SK-N-SH (cell line): ENCODE data around the gene MT1X. TPM values are rescaled to one million over a fixed set of nuclear protein-coding genes. Genes with fewer than 3 reads are reported as not detected.

ENCODE experiments used
- CTCF ChIA-PET: fragments of 300-600, 350-600 bp; formaldehyde crosslinking; extraction: SDS; loops from one replicate; lab custom pipeline; 2021; lab: Yijun Ruan, JAX
- POLR2A ChIA-PET: fragments of 350-600 bp; sonication (Branson Sonifier 250); formaldehyde crosslinking; extraction: SDS; loops from one replicate; lab custom pipeline; 2020; ENCODE audit warnings: antibody characterized with exemption, inconsistent platforms; lab: Yijun Ruan, JAX
- DNase-seq: peaks from one replicate; pipeline ENCODE4 v3.0.0; 2012
- H2AFZ ChIP-seq: fragments of 200-600 bp; sonication (generic); 2 replicates; pipeline ENCODE4 v1.8.1; 2016; ENCODE audit warnings: antibody characterized with exemption, mild to moderate bottlenecking, low read depth
- H3F3A ChIP-seq: fragments of 200-600 bp; sonication (generic); replicated peaks from 2 replicates; pipeline ENCODE3; 2016; ENCODE audit warnings: antibody characterized with exemption, mild to moderate bottlenecking; ENCODE audit not compliant: insufficient read depth
- H3K27ac ChIP-seq, 2 experiments: fragments of 200-500 bp in 1 of 2; fragments of 200-600 bp in 1 of 2; sonication (Bioruptor generic) in 1 of 2; sonication (generic), shearing (Covaris generic) in 1 of 2; 2 replicates each; pipeline versions ENCODE4 v1.5.1 to v1.6.1; 2014 to 2016; ENCODE audit warnings: low read depth in 2 of 2, inconsistent platforms in 1 of 2, low read length in 1 of 2, mild to moderate bottlenecking in 1 of 2, mixed read lengths in 1 of 2
- H3K27me3 ChIP-seq: fragments of 200-600 bp; sonication (generic), shearing (Covaris generic); 2 replicates; pipeline ENCODE4 v1.6.1; 2016; ENCODE audit warnings: mixed run types; ENCODE audit not compliant: insufficient read depth
- H3K36me3 ChIP-seq, 2 experiments: fragments of 200-500 bp in 1 of 2; fragments of 200-600 bp in 1 of 2; sonication (Bioruptor generic) in 1 of 2; sonication (generic) in 1 of 2; replicated peaks in 1 of 2; 2 replicates each; pipeline versions ENCODE3 to v1.5.1; 2014 to 2016; ENCODE audit warnings: low read length in 1 of 2, mild to moderate bottlenecking in 1 of 2; ENCODE audit not compliant: insufficient read depth in 2 of 2, control insufficient read depth in 1 of 2
- H3K4me1 ChIP-seq, 2 experiments: fragments of 200-500 bp in 1 of 2; fragments of 200-600 bp in 1 of 2; sonication (Bioruptor generic) in 1 of 2; sonication (generic), shearing (Covaris generic) in 1 of 2; 2 replicates each; pipeline versions ENCODE4 v1.5.1 to v1.6.1; 2014 to 2016; ENCODE audit warnings: low read depth in 1 of 2, low read length in 1 of 2, mixed run types in 1 of 2; ENCODE audit not compliant: insufficient read depth in 2 of 2, control insufficient read depth in 1 of 2
- H3K4me2 ChIP-seq: fragments of 200-600 bp; sonication (generic), shearing (Covaris generic); 2 replicates; pipeline ENCODE4 v1.6.1; 2017; ENCODE audit warnings: mixed run types
- H3K4me3 ChIP-seq, 2 experiments: fragments of 200-500 bp in 1 of 2; fragments of 200-600 bp in 1 of 2; sonication (Bioruptor generic) in 1 of 2; sonication (generic), shearing (Covaris generic) in 1 of 2; 2 replicates each; pipeline versions ENCODE4 v1.5.1 to v1.8.1; 2014 to 2016; ENCODE audit warnings: low read depth in 2 of 2, inconsistent platforms in 1 of 2, low read length in 1 of 2, mild to moderate bottlenecking in 1 of 2, mixed read lengths in 1 of 2, moderate library complexity in 1 of 2
- H3K79me2 ChIP-seq: fragments of 200-600 bp; sonication (generic); 2 replicates; pipeline ENCODE4 v1.8.1; 2017; ENCODE audit warnings: mild to moderate bottlenecking; ENCODE audit not compliant: insufficient read depth
- H3K9ac ChIP-seq: fragments of 200-600 bp; sonication (generic); 2 replicates; pipeline ENCODE4 v1.6.1; 2017; ENCODE audit warnings: mixed run types
- H3K9me2 ChIP-seq: fragments of 200-600 bp; sonication (generic); 2 replicates; pipeline ENCODE4 v1.6.1; 2017; ENCODE audit warnings: mixed run types
- H3K9me3 ChIP-seq: fragments of 200-600 bp; sonication (generic); 2 replicates; pipeline ENCODE4 v1.6.1; 2017; ENCODE audit warnings: mixed run types, mild to moderate bottlenecking, moderate library complexity
- H4K20me1 ChIP-seq: fragments of 200-600 bp; sonication (generic); 2 replicates; pipeline ENCODE4 v1.6.1; 2017; ENCODE audit warnings: mild to moderate bottlenecking, mixed run types; ENCODE audit not compliant: insufficient read depth
- CHD2 ChIP-seq: fragments of 150-350 bp; IDR thresholded peaks from 2 replicates; pipeline ENCODE4 v1.6.1; 2018; ENCODE audit warnings: low read length; ENCODE audit not compliant: partially characterized antibody
- FOXM1 ChIP-seq: IDR thresholded peaks from 2 replicates; pipeline ENCODE4 v1.4.0; 2012; ENCODE audit warnings: low read depth, mild to moderate bottlenecking
- GABPA ChIP-seq: IDR thresholded peaks from 2 replicates; pipeline ENCODE4 v1.4.0; 2012; ENCODE audit warnings: low read depth, mild to moderate bottlenecking
- MEF2A ChIP-seq: IDR thresholded peaks from 2 replicates; pipeline ENCODE4 v1.4.0; 2012; ENCODE audit warnings: low read depth, borderline replicate concordance
- NFIC ChIP-seq: IDR thresholded peaks from 2 replicates; pipeline ENCODE4 v1.4.0; 2012; ENCODE audit warnings: borderline replicate concordance
- RAD21 ChIP-seq: IDR thresholded peaks from 2 replicates; pipeline ENCODE4 v1.6.1; 2012; ENCODE audit warnings: mild to moderate bottlenecking, low read length
- RXRA ChIP-seq: IDR thresholded peaks from 2 replicates; pipeline ENCODE4 v1.4.0; 2012; ENCODE audit warnings: low read depth, mild to moderate bottlenecking, borderline replicate concordance
- SMC3 ChIP-seq: IDR thresholded peaks from 2 replicates; pipeline ENCODE4 v1.6.1; 2012; ENCODE audit warnings: low read depth, low read length, improper control_type of control experiment
- YY1 ChIP-seq: IDR thresholded peaks from 2 replicates; pipeline ENCODE4 v1.4.0; 2012; ENCODE audit warnings: low read depth, mild to moderate bottlenecking
- WGBS: methylation state at CpG from one replicate; pipeline ENCODE4 v1.1.6; 2017; ENCODE audit warnings: low lambda C conversion rate; 5-methylcytosine and 5-hydroxymethylcytosine counted together
- polyA plus RNA-seq, 3 experiments: library from polyadenylated mRNA; depleted of rRNA; stranded (reverse); fragments of >200 nt; gene quantifications; 2 replicates each; pipeline ENCODE4 v1.2.3, GENCODE V29; 2012
- TF ChIP-seq, protein P1 (sequence below): IDR thresholded peaks from 2 replicates; pipeline ENCODE4 v1.4.0; 2012; ENCODE audit warnings: low read depth, borderline replicate concordance
- TF ChIP-seq, protein P2 (sequence below): fragments of 150-350 bp; IDR thresholded peaks from 2 replicates; pipeline ENCODE4 v1.6.1; 2017; ENCODE audit warnings: antibody characterized with exemption, low read length, low read depth, borderline replicate concordance
- TF ChIP-seq, protein P3 (sequence below): IDR thresholded peaks from 2 replicates; pipeline ENCODE4 v1.4.0; 2012; ENCODE audit warnings: low read depth, borderline replicate concordance
- TF ChIP-seq, protein P4 (sequence below): IDR thresholded peaks from 2 replicates; pipeline ENCODE4; 2012
- TF ChIP-seq, protein P5 (sequence below): fragments of 150-350 bp; IDR thresholded peaks from 2 replicates; pipeline ENCODE4 v1.6.1; 2016; ENCODE audit warnings: mild to moderate bottlenecking, low read depth, low read length

Gene MT1X
- polyA plus RNA-seq, 1 of the 3 experiments (the other 2 are of a cell fraction), result 213 TPM

DNA sequence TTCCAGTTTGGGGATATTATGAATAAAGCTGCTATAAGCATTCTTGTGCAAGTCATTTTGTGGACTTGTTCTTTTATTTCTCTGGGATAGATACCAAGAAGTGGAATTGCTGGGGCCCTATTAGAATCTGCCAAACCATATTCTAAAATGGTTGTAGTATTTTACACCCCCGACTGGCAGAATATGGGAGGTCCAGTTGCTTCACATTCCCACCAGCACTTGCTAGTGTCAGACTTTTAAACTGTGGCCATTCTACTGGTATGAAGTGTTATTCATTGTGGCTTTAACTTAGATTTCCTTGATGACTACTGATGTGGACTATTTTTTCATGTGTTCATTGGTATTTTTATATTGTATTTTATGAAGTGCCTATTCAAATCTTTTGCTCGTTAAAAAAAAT lies 29.6 kb downstream of the MT1X start:
- Histone ChIP-seq H2AFZ (no peak overlapping the region), H3F3A (no peaks in the 10 kb centered on the region), H3K27ac (no peak overlapping the region), H3K4me3 (no peak overlapping the region), H3K4me1 (peaks cover 0 to 18% of the 10 kb centered on the region in 2 experiments; a peak in 2 of 4 replicates), H3K9ac (no peak overlapping the region), H4K20me1 (no peaks in the 10 kb centered on the region), H3K4me2 (no peak overlapping the region), H3K27me3 (no peaks in the 10 kb centered on the region), H3K9me2 (no peaks in the 10 kb centered on the region), H3K36me3 (no peaks in the 10 kb centered on the region), H3K9me3 (no peaks in the 10 kb centered on the region), H3K79me2 (no peaks in the 10 kb centered on the region)
- CTCF ChIA-PET, result interaction anchor here (1.2 to 2.2 kb wide), 2 partner anchors 10 to 78 kb away, joined by 7 to 10 read pairs; no protein-coding TSS in a partner anchor
- DNase-seq, result no peak
- WGBS, result 84% methylated on average over 2 of the region's 2 CpGs
- TF ChIP-seq RAD21, result no peak
- TF ChIP-seq MEF2A, result no peak
- no peak for TF ChIP-seq GABPA
- TF ChIP-seq YY1, result no peak
- TF ChIP-seq SMC3, result no peak
- TF ChIP-seq RXRA, result no peak
- TF ChIP-seq, protein P1, sequence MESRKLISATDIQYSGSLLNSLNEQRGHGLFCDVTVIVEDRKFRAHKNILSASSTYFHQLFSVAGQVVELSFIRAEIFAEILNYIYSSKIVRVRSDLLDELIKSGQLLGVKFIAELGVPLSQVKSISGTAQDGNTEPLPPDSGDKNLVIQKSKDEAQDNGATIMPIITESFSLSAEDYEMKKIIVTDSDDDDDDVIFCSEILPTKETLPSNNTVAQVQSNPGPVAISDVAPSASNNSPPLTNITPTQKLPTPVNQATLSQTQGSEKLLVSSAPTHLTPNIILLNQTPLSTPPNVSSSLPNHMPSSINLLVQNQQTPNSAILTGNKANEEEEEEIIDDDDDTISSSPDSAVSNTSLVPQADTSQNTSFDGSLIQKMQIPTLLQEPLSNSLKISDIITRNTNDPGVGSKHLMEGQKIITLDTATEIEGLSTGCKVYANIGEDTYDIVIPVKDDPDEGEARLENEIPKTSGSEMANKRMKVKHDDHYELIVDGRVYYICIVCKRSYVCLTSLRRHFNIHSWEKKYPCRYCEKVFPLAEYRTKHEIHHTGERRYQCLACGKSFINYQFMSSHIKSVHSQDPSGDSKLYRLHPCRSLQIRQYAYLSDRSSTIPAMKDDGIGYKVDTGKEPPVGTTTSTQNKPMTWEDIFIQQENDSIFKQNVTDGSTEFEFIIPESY, result no peak
- TF ChIP-seq, protein P2, sequence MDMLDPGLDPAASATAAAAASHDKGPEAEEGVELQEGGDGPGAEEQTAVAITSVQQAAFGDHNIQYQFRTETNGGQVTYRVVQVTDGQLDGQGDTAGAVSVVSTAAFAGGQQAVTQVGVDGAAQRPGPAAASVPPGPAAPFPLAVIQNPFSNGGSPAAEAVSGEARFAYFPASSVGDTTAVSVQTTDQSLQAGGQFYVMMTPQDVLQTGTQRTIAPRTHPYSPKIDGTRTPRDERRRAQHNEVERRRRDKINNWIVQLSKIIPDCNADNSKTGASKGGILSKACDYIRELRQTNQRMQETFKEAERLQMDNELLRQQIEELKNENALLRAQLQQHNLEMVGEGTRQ, result no peak
- TF ChIP-seq, protein P3, sequence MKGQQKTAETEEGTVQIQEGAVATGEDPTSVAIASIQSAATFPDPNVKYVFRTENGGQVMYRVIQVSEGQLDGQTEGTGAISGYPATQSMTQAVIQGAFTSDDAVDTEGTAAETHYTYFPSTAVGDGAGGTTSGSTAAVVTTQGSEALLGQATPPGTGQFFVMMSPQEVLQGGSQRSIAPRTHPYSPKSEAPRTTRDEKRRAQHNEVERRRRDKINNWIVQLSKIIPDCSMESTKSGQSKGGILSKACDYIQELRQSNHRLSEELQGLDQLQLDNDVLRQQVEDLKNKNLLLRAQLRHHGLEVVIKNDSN, result no peak
- TF ChIP-seq FOXM1, result no peak
- TF ChIP-seq, protein P4, sequence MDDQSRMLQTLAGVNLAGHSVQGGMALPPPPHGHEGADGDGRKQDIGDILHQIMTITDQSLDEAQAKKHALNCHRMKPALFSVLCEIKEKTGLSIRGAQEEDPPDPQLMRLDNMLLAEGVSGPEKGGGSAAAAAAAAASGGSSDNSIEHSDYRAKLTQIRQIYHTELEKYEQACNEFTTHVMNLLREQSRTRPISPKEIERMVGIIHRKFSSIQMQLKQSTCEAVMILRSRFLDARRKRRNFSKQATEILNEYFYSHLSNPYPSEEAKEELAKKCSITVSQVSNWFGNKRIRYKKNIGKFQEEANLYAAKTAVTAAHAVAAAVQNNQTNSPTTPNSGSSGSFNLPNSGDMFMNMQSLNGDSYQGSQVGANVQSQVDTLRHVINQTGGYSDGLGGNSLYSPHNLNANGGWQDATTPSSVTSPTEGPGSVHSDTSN, result no peak
- TF ChIP-seq, protein P5, sequence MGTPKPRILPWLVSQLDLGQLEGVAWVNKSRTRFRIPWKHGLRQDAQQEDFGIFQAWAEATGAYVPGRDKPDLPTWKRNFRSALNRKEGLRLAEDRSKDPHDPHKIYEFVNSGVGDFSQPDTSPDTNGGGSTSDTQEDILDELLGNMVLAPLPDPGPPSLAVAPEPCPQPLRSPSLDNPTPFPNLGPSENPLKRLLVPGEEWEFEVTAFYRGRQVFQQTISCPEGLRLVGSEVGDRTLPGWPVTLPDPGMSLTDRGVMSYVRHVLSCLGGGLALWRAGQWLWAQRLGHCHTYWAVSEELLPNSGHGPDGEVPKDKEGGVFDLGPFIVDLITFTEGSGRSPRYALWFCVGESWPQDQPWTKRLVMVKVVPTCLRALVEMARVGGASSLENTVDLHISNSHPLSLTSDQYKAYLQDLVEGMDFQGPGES, result no peak
- TF ChIP-seq NFIC, result no peak
- no peak for TF ChIP-seq CHD2
- POLR2A ChIA-PET, result no interaction called here
